Immature natural killer cell (primary cell): ENCODE data around the gene CCDC50. TPM values are rescaled to one million over a fixed set of nuclear protein-coding genes. Genes with fewer than 3 reads are reported as not detected.

Experiments used
- DNase-seq, 3 donors: peaks; one replicate each; pipeline ENCODE4 v3.0.0; 2022; ENCODE audit warnings: mixed read lengths in 1 of 3
- H3K27ac Mint-ChIP-seq, 6 donors: one replicate each; pipeline ENCODE4 v1.8.0; 2020; ENCODE audit warnings: mixed read lengths in 6 of 6, mild to moderate bottlenecking in 5 of 6, inconsistent platforms in 4 of 6, moderate library complexity in 3 of 6
- H3K27me3 Mint-ChIP-seq, 3 donors: one replicate each; pipeline ENCODE4 v1.8.0; 2020 to 2021; ENCODE audit warnings: low read depth in 3 of 3, mild to moderate bottlenecking in 3 of 3, mixed read lengths in 3 of 3, moderate library complexity in 3 of 3, inconsistent platforms in 1 of 3
- H3K36me3 Mint-ChIP-seq, 3 donors: one replicate each; pipeline ENCODE4 v1.8.0; 2020; ENCODE audit warnings: mixed read lengths in 3 of 3, inconsistent platforms in 2 of 3, mild to moderate bottlenecking in 2 of 3
- H3K4me1 Mint-ChIP-seq, 2 donors: one replicate each; pipeline ENCODE4 v1.8.0; 2020; ENCODE audit warnings: inconsistent platforms in 2 of 2, mild to moderate bottlenecking in 2 of 2, mixed read lengths in 2 of 2, moderate library complexity in 1 of 2
- H3K4me3 Mint-ChIP-seq, 5 donors: one replicate each; pipeline ENCODE4 v1.8.0; 2020; ENCODE audit warnings: mild to moderate bottlenecking in 5 of 5, mixed read lengths in 5 of 5, inconsistent platforms in 3 of 5, moderate library complexity in 3 of 5
- H3K9me3 Mint-ChIP-seq, 6 donors: one replicate each; pipeline ENCODE4 v1.8.0; 2020; ENCODE audit warnings: mild to moderate bottlenecking in 6 of 6, mixed read lengths in 6 of 6, inconsistent platforms in 4 of 6, moderate library complexity in 3 of 6
- polyA plus RNA-seq, 3 donors: library from polyadenylated mRNA; unstranded; fragments of 300-500 nt; fragmentation: Illumina TruSeq; gene quantifications; one replicate each; pipeline ENCODE4 v1.2.3, GENCODE V29; 2021

The CCDC50 gene
- polyA plus RNA-seq, 3 donors from 2014 or later, result 11.1 to 19.8 (median 15.9) TPM

DNA sequence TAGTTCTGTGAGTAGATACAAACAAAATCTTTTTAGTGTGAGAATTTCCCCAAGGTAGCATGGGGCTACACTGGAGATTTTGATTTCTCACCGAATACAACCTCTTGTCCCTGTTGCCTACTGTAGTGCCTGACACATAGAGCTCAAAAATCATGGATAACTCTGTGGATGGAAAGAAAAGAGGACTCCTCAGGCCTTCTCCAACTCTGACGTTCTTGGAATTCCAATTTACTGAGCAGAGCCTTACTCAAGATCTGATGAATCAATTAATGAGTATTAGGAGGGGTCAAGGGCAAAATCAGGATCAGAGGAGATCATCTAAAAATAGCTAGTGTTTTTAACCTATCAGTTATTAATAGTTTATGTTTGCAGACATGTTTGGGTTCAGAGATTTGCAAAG, 85.1 kb downstream of the CCDC50 start:
- no peaks in the 10 kb centered on the region for H3K4me1 Mint-ChIP-seq
- peaks cover 0 to 10% (median 1%) of the 10 kb centered on the region in 6 donors for H3K9me3 Mint-ChIP-seq
- H3K36me3 Mint-ChIP-seq, result peaks cover 0 to 5% (median 0%) of the 10 kb centered on the region in 3 donors
- H3K4me3 Mint-ChIP-seq, result no peak overlapping the region
- peaks cover 0 to 3% (median 3%) of the 10 kb centered on the region in 3 donors for H3K27me3 Mint-ChIP-seq
- no peak for DNase-seq
- H3K27ac Mint-ChIP-seq, result no peak overlapping the region

DNA sequence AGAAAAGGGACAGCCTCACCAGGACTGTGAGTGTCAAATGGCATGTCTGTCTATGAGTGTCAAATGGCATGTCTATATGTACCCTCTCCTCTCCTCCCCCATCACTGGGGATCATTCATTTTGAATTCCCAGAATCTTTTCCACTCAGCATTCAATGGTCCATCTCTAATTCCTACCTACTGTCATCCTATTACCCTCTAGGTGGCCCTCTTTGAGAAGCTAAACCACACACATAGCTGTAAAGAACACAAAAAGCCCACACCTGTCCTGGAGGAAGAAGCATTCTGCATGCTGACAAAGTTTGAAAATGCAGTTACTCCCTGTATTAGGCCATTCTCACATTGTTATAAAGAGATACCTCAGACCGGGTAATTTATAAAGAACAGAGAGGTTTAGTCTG, 85.5 kb downstream of the CCDC50 start:
- Mint-ChIP-seq H3K9me3 (peaks cover 0 to 6% (median 1%) of the 10 kb centered on the region in 6 donors), H3K4me3 (no peak overlapping the region), H3K36me3 (peaks cover 0 to 4% (median 0%) of the 10 kb centered on the region in 3 donors), H3K27me3 (peaks cover 0 to 3% (median 3%) of the 10 kb centered on the region in 3 donors), H3K27ac (no peak overlapping the region), H3K4me1 (no peaks in the 10 kb centered on the region)
- no peak for DNase-seq

DNA sequence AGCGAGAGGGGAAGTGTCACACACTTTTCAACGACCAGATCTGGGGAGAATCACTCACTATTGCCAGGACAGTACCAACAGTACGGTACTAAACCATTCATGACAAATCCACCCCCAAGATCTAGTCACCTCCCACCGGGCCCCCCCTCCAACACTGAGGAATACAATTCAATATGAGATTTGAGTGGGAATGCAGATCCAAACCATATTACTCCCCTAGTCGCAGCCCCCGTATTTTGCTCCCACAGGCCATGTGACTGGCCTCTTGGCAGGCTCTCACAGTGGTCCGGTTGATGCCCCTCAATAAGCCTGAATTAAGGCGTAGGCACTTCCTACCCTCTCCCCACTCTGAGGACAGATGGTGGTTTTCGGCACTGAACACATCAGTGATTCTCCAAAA, 86.4 kb downstream of the CCDC50 start:
- Mint-ChIP-seq H3K27me3 (peaks cover 0 to 6% (median 6%) of the 10 kb centered on the region in 3 donors), H3K27ac (no peak overlapping the region)

DNA sequence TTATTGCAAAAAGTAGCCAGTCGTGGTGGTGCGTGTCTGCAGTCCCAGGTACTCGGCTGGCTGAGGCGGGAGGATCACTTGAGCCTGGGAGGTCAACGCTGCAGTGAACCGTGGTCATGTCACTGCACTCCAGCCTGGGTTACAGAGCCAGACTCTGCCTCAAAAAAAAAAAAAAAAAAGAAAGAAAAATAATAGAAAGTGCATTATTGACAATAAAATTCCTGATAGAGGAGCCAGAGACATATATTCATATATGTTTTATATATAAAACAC, 88.2 kb downstream of the CCDC50 start:
- H3K27me3 Mint-ChIP-seq, result peaks cover 0 to 6% (median 4%) of the 10 kb centered on the region in 3 donors
- no peaks in the 10 kb centered on the region for H3K36me3 Mint-ChIP-seq
- no peaks in the 10 kb centered on the region for H3K9me3 Mint-ChIP-seq
- H3K27ac Mint-ChIP-seq, result no peak overlapping the region
- H3K4me3 Mint-ChIP-seq, result no peak overlapping the region
- no peaks in the 10 kb centered on the region for H3K4me1 Mint-ChIP-seq
- DNase-seq, result no peak

More for the DNA sequence above, 86.4 kb downstream of the CCDC50 start:
- no peaks in the 10 kb centered on the region for H3K4me1 Mint-ChIP-seq
- no peak for DNase-seq
- no peak overlapping the region for H3K4me3 Mint-ChIP-seq
- H3K9me3 Mint-ChIP-seq, result no peaks in the 10 kb centered on the region
- H3K36me3 Mint-ChIP-seq, result no peaks in the 10 kb centered on the region

GRCh38 chr3:191420771-191421170, 91.6 kb downstream of the CCDC50 start:
- Mint-ChIP-seq H3K9me3 (peaks cover 0 to 5% (median 0%) of the 10 kb centered on the region in 6 donors), H3K27me3 (peaks cover 0 to 6% (median 2%) of the 10 kb centered on the region in 3 donors), H3K36me3 (no peaks in the 10 kb centered on the region), H3K4me1 (no peaks in the 10 kb centered on the region), H3K4me3 (no peak overlapping the region), H3K27ac (no peak overlapping the region)
- DNase-seq, result no peak

DNA sequence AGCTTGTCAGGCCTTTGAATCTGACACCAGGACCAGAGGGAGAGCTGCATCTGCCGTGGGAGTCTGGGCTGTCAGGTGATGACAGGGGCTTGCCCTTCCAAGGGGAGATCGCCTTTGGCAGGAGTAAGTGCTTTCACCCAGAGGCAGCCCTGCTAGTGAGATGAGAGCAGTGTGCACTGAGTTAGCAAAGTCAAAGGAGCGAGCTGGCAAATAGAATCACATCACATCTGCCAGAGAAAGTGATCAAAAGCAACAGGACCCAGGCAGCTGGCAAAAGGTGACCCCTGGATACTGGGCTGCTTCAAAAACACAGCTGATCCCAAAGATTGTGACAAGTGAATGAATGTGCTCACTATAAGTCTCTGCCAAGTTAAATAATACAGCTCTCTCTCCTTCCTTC, 95.7 kb downstream of the CCDC50 start:
- peaks cover 2 to 5% (median 3%) of the 10 kb centered on the region in 6 donors for H3K9me3 Mint-ChIP-seq
- no peak overlapping the region for H3K4me3 Mint-ChIP-seq
- peaks cover 0 to 3% (median 2%) of the 10 kb centered on the region in 3 donors for H3K27me3 Mint-ChIP-seq
- DNase-seq, result no peak
- no peak overlapping the region for H3K27ac Mint-ChIP-seq
- no peaks in the 10 kb centered on the region for H3K4me1 Mint-ChIP-seq
- H3K36me3 Mint-ChIP-seq, result no peaks in the 10 kb centered on the region

GRCh38 chr3:191425322-191425734, 96.1 kb downstream of the CCDC50 start:
- H3K9me3 Mint-ChIP-seq, result peaks cover 2 to 7% (median 4%) of the 10 kb centered on the region in 6 donors
- DNase-seq, result no peak
- H3K27ac Mint-ChIP-seq, result no peak overlapping the region
- H3K4me1 Mint-ChIP-seq, result no peaks in the 10 kb centered on the region
- no peak overlapping the region for H3K4me3 Mint-ChIP-seq
- no peaks in the 10 kb centered on the region for H3K36me3 Mint-ChIP-seq
- H3K27me3 Mint-ChIP-seq, result peaks cover 0 to 2% (median 1%) of the 10 kb centered on the region in 3 donors

GRCh38 chr3:191426311-191426710, 97.1 kb downstream of the CCDC50 start:
- peaks cover 0 to under 1% (median 0%) of the 10 kb centered on the region in 3 donors for H3K27me3 Mint-ChIP-seq
- no peaks in the 10 kb centered on the region for H3K36me3 Mint-ChIP-seq
- H3K4me3 Mint-ChIP-seq, result no peak overlapping the region
- no peak for DNase-seq
- no peak overlapping the region for H3K27ac Mint-ChIP-seq
- H3K4me1 Mint-ChIP-seq, result no peaks in the 10 kb centered on the region
- H3K9me3 Mint-ChIP-seq, result peaks cover 2 to 7% (median 4%) of the 10 kb centered on the region in 6 donors

DNA sequence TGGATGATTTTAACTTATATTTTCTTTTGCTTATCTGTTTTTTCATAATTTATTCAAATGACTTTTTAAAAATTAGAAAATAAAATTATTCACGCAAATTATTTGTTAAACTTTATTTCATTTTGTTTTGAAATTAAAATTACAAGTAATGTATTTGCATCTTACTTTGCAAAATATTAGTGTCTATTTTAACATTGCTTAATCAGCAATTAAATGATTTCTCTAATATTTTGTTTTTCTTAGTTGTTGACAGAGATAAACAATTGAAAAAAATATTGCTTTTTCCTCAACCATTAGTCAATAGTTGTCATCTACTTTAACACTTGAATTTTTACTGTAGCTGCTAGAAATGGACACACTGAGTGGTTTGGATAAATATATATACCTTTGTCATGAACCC, 99.0 kb downstream of the CCDC50 start:
- H3K36me3 Mint-ChIP-seq, result no peaks in the 10 kb centered on the region
- H3K27me3 Mint-ChIP-seq, result peaks cover 0 to 2% (median 0%) of the 10 kb centered on the region in 3 donors
- peaks cover 2 to 7% (median 3%) of the 10 kb centered on the region in 6 donors for H3K9me3 Mint-ChIP-seq
- no peak for DNase-seq
- H3K27ac Mint-ChIP-seq, result no peak overlapping the region
- H3K4me3 Mint-ChIP-seq, result no peak overlapping the region
- H3K4me1 Mint-ChIP-seq, result no peaks in the 10 kb centered on the region

GRCh38 chr3:191430103-191430502, 100.9 kb downstream of the CCDC50 start:
- peaks cover 0 to 2% (median 0%) of the 10 kb centered on the region in 3 donors for H3K27me3 Mint-ChIP-seq
- no peaks in the 10 kb centered on the region for H3K36me3 Mint-ChIP-seq
- H3K4me3 Mint-ChIP-seq, result no peak overlapping the region
- peaks cover 0 to 7% (median 2%) of the 10 kb centered on the region in 6 donors for H3K9me3 Mint-ChIP-seq
- no peaks in the 10 kb centered on the region for H3K4me1 Mint-ChIP-seq
- DNase-seq, result no peak
- H3K27ac Mint-ChIP-seq, result no peak overlapping the region

DNA sequence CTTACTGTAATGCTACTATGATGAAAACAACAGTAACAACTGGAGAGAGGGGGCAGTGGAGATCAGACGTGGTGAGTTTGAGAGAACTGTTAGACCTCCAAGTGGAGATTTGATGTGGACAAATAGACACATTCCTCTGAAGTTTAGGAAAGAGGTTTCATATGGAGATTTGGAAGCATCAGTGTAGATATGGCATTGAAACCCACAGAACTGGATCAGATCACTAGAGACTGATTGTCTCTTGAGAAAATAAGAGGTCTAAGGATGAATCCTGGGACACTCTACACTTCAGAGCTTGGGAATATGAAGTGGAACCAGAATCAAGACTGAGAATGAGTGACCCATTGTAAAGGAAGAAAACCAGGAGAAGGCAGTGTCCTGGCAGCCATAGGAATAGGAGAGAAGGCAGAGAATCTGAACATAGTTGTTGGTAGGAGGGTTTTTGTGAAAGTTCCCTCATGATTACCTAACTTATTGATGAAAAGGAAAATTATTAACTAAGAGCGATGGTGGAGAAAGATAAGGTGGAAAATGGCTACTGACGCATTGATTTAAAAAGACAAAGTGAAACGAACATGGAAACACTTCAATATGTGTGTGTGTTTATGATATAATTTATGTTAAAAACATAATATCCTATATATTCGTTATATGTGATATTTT, 102.1 kb downstream of the CCDC50 start:
- no peak for DNase-seq
- Mint-ChIP-seq H3K4me3 (no peak overlapping the region), H3K4me1 (no peaks in the 10 kb centered on the region), H3K9me3 (peaks cover 0 to 9% (median 2%) of the 10 kb centered on the region in 6 donors), H3K27me3 (peaks cover 0 to 5% (median 0%) of the 10 kb centered on the region in 3 donors), H3K27ac (no peak overlapping the region), H3K36me3 (no peaks in the 10 kb centered on the region)

GRCh38 chr3:191432162-191432561, 103.0 kb downstream of the CCDC50 start:
- Mint-ChIP-seq H3K4me3 (no peak overlapping the region), H3K4me1 (no peaks in the 10 kb centered on the region), H3K36me3 (no peaks in the 10 kb centered on the region), H3K27ac (no peak overlapping the region), H3K9me3 (peaks cover 0 to 12% (median 4%) of the 10 kb centered on the region in 6 donors), H3K27me3 (peaks cover 0 to 5% (median 0%) of the 10 kb centered on the region in 3 donors)
- DNase-seq, result no peak

- no peak for DNase-seq
- Mint-ChIP-seq H3K9me3 (peaks cover 0 to 12% (median 4%) of the 10 kb centered on the region in 6 donors), H3K4me1 (no peaks in the 10 kb centered on the region), H3K27ac (no peak overlapping the region), H3K4me3 (no peak overlapping the region), H3K36me3 (no peaks in the 10 kb centered on the region), H3K27me3 (peaks cover 0 to 5% (median 0%) of the 10 kb centered on the region in 3 donors)
Measured at GRCh38 chr3:191434024-191434423, 104.8 kb downstream of the CCDC50 start.

DNA sequence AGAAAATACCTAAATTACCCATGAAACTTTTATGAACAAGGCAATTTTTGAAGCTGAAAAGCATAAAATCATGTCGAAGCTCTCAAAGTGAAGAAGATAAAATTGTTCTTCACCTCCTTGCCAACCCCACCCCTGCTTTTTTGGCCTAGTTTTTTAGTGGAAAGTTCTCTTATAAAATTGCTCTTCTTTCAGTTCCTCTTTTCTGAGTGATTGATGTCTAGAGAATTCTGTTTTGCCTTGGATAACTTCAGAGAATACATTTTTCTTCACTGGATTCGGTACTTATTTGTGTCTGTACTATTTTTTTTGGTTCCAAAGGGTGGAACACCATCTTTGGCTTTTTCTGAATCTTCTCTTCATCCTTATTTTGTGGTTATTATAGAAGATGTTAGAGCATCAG, 106.8 kb downstream of the CCDC50 start:
- Mint-ChIP-seq H3K4me1 (no peaks in the 10 kb centered on the region), H3K9me3 (peaks cover 0 to 17% (median 3%) of the 10 kb centered on the region in 6 donors), H3K4me3 (no peak overlapping the region), H3K36me3 (no peaks in the 10 kb centered on the region), H3K27ac (no peak overlapping the region), H3K27me3 (peaks cover 0 to 5% (median 0%) of the 10 kb centered on the region in 3 donors)
- DNase-seq, result no peak
